GM19468 (cell line): Measurements from ENCODE around the gene ATXN1.
"Not testable (repeated sequence)": the region's sequence is repeated elsewhere in the genome, so short reads cannot be mapped to it uniquely, and the experiment has no call there.

Experiments used
- ATAC-seq: cut with Tn5 transposase; IDR thresholded peaks from one replicate; pipeline ENCODE4 v1.9.1; 2021; ENCODE audit warnings: mild to moderate bottlenecking, moderate library complexity, moderate number of reproducible peaks; ENCODE audit not compliant: unreplicated experiment; ENCODE audit errors: extremely low read depth

Gene ATXN1

DNA sequence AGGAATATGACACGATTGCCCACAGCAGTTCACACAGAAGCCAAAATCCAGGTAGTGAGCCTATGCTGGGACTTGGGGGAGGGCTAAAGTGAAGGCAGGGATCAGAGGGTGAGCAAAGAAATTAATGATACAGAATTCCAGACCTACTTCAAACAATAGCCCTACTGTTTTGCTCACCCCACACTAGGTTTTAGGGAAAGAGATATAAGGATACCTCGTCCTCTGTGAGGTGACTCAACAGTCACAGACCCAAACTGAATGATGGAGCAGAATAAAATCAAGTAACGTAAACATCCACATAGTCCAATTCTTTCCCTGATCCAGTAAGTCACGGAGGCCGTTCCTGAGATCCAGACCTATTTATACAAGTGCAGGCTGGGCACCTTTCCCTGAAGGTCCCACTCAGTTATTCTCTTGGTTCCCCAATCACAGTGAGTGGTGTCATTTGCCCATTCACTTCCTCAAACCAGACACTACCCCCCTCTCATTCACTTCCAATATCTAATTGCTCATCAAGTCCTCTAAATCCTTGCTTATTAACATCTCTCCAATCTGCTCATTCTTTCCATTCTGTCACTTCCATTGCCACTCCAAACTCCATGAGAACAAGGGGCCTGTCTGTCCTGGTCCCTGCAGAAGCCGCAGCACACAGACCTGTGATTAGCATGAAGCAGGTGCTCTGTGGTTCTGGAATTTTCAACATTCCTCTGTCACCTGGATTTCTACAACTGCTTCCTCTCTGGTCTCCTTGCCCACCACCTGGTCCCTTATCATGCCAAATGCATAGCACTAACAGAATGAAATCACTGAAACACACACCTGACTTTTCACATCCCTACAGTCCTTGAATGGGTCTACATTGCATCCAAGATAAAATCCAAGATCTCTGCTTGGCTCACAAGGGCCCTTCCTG is 55.9 kb downstream of the ATXN1 start:
- ATAC-seq, result no peak

- ATAC-seq, result no peak
Measured at GRCh38 chr6:16704401-16705045, 56.7 kb downstream of the ATXN1 start.

GRCh38 chr6:16702627-16703378 is 58.5 kb downstream of the ATXN1 start:
- ATAC-seq, result not testable (repeated sequence)

GRCh38 chr6:16700916-16701234 is 60.4 kb downstream of the ATXN1 start:
- no peak for ATAC-seq

GRCh38 chr6:16700202-16700915 is 60.9 kb downstream of the ATXN1 start:
- no peak for ATAC-seq

DNA sequence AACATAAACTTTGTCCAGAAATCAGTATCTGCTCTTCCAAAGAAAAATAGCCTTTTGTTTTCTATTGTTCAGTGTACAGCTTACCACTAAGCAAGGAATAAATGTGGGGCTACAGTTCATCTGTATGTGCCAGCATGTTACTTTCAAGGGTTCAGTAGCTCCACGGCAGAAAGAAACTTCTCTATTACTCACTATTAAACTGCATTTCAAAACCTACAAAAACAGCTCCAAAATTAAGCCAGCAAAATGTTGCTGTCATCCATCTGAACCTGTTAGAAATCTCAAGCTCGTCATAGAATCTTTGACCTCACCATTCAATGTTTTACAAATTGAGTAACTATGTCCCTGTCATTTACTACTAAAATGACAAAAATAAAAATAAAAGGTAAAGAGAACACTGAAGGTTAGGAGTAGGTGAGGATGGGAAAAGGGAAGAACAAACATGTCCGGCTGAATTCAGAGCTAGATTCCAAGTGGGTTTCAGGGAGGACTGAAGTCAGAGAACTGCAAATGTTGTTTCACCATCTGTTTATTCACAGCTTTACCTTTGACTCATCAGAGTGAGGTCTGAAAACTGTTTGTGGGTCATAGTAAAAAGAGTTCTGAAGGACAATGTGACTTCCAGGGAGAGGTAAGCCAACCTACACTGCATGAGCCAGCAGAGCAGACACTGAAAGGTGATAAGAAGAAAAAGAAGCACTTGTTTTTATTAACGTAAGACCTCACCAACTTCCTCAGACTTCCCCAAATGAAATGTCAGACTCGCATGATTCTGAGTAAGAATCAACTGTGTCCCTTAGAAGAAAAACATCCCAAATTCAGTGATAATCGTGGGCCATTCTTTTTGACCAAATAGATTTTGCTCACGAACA is 62.0 kb downstream of the ATXN1 start:
- no peak for ATAC-seq

DNA sequence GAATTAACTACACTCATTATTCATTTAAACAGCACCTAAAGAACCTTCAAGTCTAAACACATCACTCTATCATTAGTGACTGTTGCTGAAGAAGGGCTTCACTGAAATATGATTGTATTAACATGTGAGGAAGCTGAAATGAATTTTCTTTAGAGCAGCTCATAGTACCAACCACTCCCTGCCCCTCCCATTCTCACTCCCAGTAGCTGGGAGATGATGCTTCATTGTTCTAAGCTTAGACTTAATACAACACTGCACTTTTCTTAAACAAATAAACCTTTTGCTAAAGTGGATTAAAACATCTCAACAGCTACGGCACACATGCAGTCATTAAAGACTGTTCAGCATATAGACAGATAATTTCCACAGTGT is 63.1 kb downstream of the ATXN1 start:
- ATAC-seq, result no peak

- ATAC-seq, result no peak
Measured at GRCh38 chr6:16697437-16698161, 63.7 kb downstream of the ATXN1 start.

DNA sequence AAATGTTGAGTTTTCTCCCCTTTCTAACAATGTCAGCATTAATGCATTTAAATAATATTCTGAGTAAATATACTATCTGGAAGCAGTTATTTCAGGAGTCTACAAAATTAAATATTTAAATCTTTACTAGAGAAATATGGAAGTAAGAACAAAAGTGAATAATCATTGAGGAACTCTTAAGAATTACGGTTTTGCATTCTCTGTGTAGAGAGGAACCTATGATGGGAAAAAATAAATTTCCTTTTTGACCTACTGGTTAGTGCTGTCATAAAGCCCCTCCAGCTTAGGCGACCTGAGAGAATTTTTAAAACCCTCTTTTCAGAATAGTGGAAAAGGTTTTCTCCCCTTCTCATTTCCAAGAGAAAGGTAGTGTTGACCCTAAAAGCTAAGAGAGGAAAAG is 64.8 kb downstream of the ATXN1 start:
- no peak for ATAC-seq

- ATAC-seq, result no peak
Measured at GRCh38 chr6:16694781-16695578, 66.3 kb downstream of the ATXN1 start.

DNA sequence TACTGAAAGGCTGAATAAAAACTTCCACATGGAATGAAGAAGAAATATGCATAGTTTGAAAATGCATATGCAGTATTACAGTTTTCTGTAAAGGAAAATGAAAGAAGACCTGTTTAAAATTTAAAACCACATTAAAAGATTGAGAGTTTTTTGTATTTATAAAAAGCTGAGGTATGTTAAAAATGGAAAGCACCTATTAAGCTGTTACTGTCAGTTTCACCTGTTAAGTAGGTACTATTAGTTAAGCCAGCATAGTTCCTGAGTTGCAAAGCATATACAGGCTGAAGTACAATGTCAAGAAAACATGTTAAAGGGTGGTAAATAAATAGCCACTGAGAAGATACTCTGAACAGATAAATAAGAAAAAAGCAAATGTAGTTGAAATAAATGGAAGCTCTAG is 69.9 kb downstream of the ATXN1 start:
- no peak for ATAC-seq

GRCh38 chr6:16690608-16691142 is 70.6 kb downstream of the ATXN1 start:
- ATAC-seq, result peak; percentile 52

DNA sequence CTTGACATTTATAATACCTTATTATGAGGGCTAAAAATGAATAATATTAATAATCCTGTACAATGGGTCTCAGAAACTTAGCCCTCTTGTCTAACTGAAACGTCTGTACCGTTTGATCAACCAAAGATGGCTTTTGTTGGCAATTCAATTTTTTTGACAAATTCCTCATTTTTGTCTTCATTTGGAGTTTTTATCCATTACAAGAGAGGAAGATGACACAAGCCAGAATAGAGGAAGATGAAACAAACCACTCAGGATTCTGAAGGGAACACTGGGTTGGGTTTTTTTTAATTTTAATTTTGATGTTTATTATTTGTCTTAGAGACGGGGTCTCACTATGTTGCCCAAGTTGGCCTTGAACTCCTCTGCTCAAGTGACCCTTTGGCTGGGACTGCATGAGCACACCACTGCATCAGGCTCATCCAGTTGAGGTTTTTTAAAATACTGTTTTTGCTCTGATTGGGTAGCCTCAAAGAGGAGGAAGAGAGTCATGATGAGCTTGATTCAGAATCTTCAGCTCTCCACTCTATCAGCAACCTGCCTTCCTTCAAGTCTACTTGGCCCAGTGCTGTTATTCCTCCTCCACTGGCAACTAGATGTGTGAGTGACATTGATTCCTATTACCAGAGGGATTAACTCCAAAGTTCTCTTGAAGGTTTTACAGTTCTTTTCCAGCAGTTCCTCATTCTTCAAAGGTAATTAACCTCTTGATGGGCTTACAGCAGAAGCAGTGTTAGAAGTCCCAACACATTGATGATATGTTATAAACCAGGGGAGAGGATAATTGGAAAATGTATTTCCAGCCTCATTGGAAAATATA is 71.3 kb downstream of the ATXN1 start:
- no peak for ATAC-seq

GRCh38 chr6:16688984-16689636 is 72.2 kb downstream of the ATXN1 start:
- ATAC-seq, result no peak

DNA sequence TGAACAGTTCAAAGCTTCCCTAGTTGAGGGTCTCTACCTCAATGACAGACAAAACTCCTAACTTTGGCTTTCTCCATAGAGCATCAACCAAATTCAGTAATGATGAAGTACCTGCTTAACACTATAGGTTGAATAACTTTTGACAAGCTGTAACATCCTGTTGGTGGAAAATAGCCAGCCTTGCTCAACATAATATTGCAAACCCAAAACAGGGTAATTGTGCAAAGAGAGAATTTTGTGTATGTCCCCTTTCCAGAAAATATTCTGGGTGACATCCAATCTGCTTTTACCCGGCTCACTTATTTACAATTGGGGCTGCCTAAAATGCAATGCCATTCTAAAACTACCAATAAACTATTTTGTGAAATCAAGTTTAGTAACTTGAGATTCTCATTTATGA is 72.8 kb downstream of the ATXN1 start:
- ATAC-seq, result no peak

DNA sequence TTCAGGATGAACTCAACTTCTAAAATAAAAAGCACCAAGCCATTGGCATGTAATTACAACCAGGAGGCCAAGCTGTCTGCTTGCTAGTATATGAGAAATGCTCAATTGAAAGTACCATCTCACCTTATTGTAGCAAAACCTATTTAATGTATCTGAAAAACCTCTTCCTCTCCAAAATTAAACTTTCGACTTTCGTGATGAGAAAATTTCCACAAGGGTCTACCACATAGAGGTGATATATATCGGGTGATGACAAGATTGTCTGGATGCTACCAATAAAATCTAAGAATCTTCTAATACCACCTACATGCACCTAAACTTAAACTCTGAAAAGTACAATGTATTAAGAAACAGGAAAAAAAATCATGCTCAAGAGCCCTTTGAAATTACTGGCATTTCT is 74.2 kb downstream of the ATXN1 start:
- ATAC-seq, result no peak
